Islet precursor cell (in vitro differentiated cells): ENCODE results near the gene PRKCQ.

Source experiments
- DNase-seq: peaks from one replicate; pipeline ENCODE4 v3.0.0-alpha.2; 2018

Gene PRKCQ

GRCh38 chr10:6579904-6580278 lies at the start of gene PRKCQ:
PRKCQ (minus strand) TSS chr10:6580276; CDS start chr10:6515135, 65,141 bp downstream.
- DNase-seq, result peak; percentile 80

GRCh38 chr10:6625428-6625827 lies 45.4 kb upstream of the PRKCQ start:
- no peak for DNase-seq

- DNase-seq, result no peak
Observed at GRCh38 chr10:6624392-6624791, 44.3 kb upstream of the PRKCQ start.

GRCh38 chr10:6622921-6623320 lies 42.8 kb upstream of the PRKCQ start:
- no peak for DNase-seq

GRCh38 chr10:6621536-6621935 lies 41.5 kb upstream of the PRKCQ start:
- DNase-seq, result no peak

GRCh38 chr10:6619660-6620059 lies 39.6 kb upstream of the PRKCQ start:
- DNase-seq, result no peak

GRCh38 chr10:6618340-6618739 lies 38.3 kb upstream of the PRKCQ start:
- no peak for DNase-seq

- DNase-seq, result no peak
Observed at GRCh38 chr10:6617309-6618076, 37.4 kb upstream of the PRKCQ start.

GRCh38 chr10:6615971-6616370 lies 35.9 kb upstream of the PRKCQ start:
- DNase-seq, result no peak

- no peak for DNase-seq
Observed at GRCh38 chr10:6612371-6612770, 32.3 kb upstream of the PRKCQ start.

- DNase-seq, result no peak
Observed at GRCh38 chr10:6610647-6611046, 30.6 kb upstream of the PRKCQ start.

GRCh38 chr10:6609625-6610024 lies 29.5 kb upstream of the PRKCQ start:
- no peak for DNase-seq

GRCh38 chr10:6607778-6608177 lies 27.7 kb upstream of the PRKCQ start:
- no peak for DNase-seq

- no peak for DNase-seq
Observed at GRCh38 chr10:6607182-6607581, 27.1 kb upstream of the PRKCQ start.

- no peak for DNase-seq
Observed at GRCh38 chr10:6603142-6604125, 23.4 kb upstream of the PRKCQ start.

- no peak for DNase-seq
Observed at GRCh38 chr10:6602700-6603084, 22.6 kb upstream of the PRKCQ start.

- no peak for DNase-seq
Observed at GRCh38 chr10:6602026-6602699, 22.1 kb upstream of the PRKCQ start.

GRCh38 chr10:6601246-6601805 lies 21.2 kb upstream of the PRKCQ start:
- DNase-seq, result no peak

- no peak for DNase-seq
Observed at GRCh38 chr10:6600224-6600987, 20.3 kb upstream of the PRKCQ start.

- no peak for DNase-seq
Observed at GRCh38 chr10:6598679-6599078, 18.6 kb upstream of the PRKCQ start.

GRCh38 chr10:6597478-6597877 lies 17.4 kb upstream of the PRKCQ start:
- DNase-seq, result no peak

GRCh38 chr10:6595499-6595898 lies 15.4 kb upstream of the PRKCQ start:
- DNase-seq, result no peak
